T follicular helper cell (primary cell): ENCODE results near the gene LIPC.

Source experiments
- DNase-seq: peaks from one replicate; pipeline ENCODE4 v3.0.0-alpha.2; 2020; ENCODE audit warnings: low read depth

Gene LIPC

GRCh38 chr15:58475573-58476524 is 44.1 kb downstream of the LIPC start:
- DNase-seq, result no peak

- DNase-seq, result no peak
These were observed 44.9 kb downstream of the LIPC start for GRCh38 chr15:58476525-58477162.

- no peak for DNase-seq
These were observed 45.4 kb downstream of the LIPC start for GRCh38 chr15:58477170-58477569.

GRCh38 chr15:58478035-58478434 is 46.2 kb downstream of the LIPC start:
- DNase-seq, result no peak

- no peak for DNase-seq
These were observed 46.8 kb downstream of the LIPC start for GRCh38 chr15:58478579-58478978.

GRCh38 chr15:58479941-58480340 is 48.1 kb downstream of the LIPC start:
- DNase-seq, result no peak

GRCh38 chr15:58483376-58483775 is 51.6 kb downstream of the LIPC start:
- no peak for DNase-seq

- DNase-seq, result no peak
These were observed 53.2 kb downstream of the LIPC start for GRCh38 chr15:58484791-58485600.

- DNase-seq, result no peak
These were observed 54.3 kb downstream of the LIPC start for GRCh38 chr15:58486062-58486461.

- no peak for DNase-seq
These were observed 54.8 kb downstream of the LIPC start for GRCh38 chr15:58486564-58486963.

GRCh38 chr15:58487041-58487723 is 55.4 kb downstream of the LIPC start:
- no peak for DNase-seq

- no peak for DNase-seq
These were observed 55.9 kb downstream of the LIPC start for GRCh38 chr15:58487724-58488120.

GRCh38 chr15:58489289-58490085 is 57.7 kb downstream of the LIPC start:
- DNase-seq, result no peak

GRCh38 chr15:58490086-58490887 is 58.5 kb downstream of the LIPC start:
- DNase-seq, result no peak

- DNase-seq, result no peak
These were observed 59.2 kb downstream of the LIPC start for GRCh38 chr15:58490888-58491473.

- no peak for DNase-seq
These were observed 59.9 kb downstream of the LIPC start for GRCh38 chr15:58491499-58492202.

- DNase-seq, result no peak
These were observed 61.0 kb downstream of the LIPC start for GRCh38 chr15:58492661-58493397.

- no peak for DNase-seq
These were observed 62.8 kb downstream of the LIPC start for GRCh38 chr15:58494567-58494966.
